GM18861 (cell line): ENCODE results near the gene APOLD1.
"Not testable (repeated sequence)": the region's sequence is repeated elsewhere in the genome, so short reads cannot be mapped to it uniquely, and the experiment has no call there.

Source experiments
- ATAC-seq: cut with Tn5 transposase; IDR thresholded peaks from one replicate; pipeline ENCODE4 v1.9.1; 2021; ENCODE audit not compliant: unreplicated experiment

The APOLD1 gene

GRCh38 chr12:12839003-12839395 lies 53.5 kb downstream of the APOLD1 start:
- no peak for ATAC-seq

GRCh38 chr12:12839439-12839838 lies 54.0 kb downstream of the APOLD1 start:
- not testable (repeated sequence) for ATAC-seq

- no peak for ATAC-seq
Measured at GRCh38 chr12:12839873-12840579, 54.6 kb downstream of the APOLD1 start.

- no peak for ATAC-seq
Measured at GRCh38 chr12:12840580-12840899, 55.1 kb downstream of the APOLD1 start.
